NCI-H748 (cell line): ENCODE data around the gene ORC6.

ENCODE experiments used
- DNase-seq: peaks from one replicate; lab custom pipeline; 2025; ENCODE audit not compliant: unreplicated experiment; lab: John Stamatoyannopoulos, UW

The ORC6 gene

GRCh38 chr16:46730801-46731690, 41.6 kb downstream of the ORC6 start:
- no peak for DNase-seq

DNA sequence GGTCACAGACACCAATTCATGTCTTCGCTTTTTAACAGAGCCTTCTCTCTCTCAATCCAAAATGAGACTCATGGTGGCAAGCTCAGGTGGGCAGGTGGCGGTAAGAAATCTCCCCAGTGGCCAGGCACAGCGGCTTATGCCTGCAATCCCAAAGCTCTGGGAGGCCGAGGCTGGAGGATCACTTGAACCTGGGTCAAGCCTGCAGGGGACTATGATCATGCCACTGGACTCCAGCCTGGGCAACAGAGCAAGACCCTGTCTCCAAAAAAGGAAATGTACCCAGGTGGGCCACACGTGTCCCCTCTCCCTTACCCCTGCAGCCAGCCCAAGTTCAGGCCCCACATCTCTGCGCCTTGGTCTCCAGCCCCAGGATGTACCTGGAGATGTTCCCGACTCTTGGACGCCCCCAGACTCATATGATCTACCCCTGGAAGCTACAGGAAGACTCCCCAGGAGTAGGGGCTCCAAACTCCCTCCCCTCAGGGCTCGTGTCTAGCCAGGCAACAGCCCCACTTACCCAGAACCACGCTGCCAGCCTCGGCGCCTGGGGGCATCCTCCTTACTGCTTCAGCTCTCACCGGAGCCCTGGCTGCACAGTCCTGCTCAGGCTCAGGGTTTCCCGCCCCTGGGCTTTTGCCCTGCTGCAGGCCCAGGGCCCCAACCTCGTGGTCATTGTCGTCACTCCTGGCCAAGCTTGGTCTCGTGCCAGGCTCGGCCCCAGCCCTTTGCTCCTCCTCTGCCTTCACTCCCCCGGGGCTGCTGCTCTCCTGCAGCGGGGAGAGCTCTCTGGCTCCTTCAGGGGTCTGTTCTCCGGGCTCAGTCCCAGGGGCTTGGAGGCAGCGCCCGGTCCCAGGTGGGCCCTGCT, 42.5 kb downstream of the ORC6 start:
- no peak for DNase-seq

GRCh38 chr16:46732561-46732960, 43.1 kb downstream of the ORC6 start:
- DNase-seq: no peak

GRCh38 chr16:46733319-46733830, 43.9 kb downstream of the ORC6 start:
- no peak for DNase-seq

DNA sequence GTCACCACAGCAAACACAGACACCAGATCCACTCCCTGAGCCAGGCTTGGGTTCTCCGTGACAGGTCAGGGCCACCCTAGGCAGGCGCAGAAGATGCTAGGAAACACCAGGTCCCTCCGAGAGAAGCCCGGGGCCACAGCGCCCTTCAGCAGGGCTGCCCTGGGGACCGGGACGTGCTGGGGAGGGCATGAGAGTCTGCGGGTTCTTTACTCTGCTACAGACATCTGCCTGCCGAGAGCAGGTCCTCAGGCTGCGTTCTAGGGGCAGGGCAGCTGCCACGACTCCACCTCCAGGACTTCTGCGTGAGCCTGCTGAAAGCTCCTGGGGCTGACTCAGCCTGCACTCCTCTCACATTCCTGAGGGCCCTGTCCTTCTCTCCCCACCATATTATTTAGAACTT, 47.2 kb downstream of the ORC6 start:
- DNase-seq: no peak

GRCh38 chr16:46737621-46738214, 48.3 kb downstream of the ORC6 start:
- no peak for DNase-seq

GRCh38 chr16:46739934-46740333, 50.5 kb downstream of the ORC6 start:
- no peak for DNase-seq

GRCh38 chr16:46743232-46743719, 53.8 kb downstream of the ORC6 start:
- DNase-seq: no peak

DNA sequence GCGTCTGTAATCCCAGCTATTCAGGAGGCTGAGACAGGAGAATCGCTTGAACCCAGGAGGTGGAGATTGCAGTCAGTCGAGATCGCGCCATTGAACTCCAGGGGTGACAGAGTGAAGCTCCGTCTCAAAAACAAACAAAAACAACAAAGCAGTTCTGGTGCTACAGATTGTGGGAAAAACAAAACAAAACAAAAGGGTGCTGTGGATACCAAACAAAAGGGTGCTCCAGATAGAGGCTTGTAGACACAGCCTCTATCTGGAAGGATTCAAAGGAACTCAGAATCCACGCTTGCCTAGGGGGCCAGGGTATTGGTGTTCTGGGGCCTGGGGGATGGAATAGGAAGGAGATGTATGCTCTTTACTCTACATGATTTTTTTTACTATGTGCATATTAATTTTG, 56.2 kb downstream of the ORC6 start:
- DNase-seq: peak; percentile 44

DNA sequence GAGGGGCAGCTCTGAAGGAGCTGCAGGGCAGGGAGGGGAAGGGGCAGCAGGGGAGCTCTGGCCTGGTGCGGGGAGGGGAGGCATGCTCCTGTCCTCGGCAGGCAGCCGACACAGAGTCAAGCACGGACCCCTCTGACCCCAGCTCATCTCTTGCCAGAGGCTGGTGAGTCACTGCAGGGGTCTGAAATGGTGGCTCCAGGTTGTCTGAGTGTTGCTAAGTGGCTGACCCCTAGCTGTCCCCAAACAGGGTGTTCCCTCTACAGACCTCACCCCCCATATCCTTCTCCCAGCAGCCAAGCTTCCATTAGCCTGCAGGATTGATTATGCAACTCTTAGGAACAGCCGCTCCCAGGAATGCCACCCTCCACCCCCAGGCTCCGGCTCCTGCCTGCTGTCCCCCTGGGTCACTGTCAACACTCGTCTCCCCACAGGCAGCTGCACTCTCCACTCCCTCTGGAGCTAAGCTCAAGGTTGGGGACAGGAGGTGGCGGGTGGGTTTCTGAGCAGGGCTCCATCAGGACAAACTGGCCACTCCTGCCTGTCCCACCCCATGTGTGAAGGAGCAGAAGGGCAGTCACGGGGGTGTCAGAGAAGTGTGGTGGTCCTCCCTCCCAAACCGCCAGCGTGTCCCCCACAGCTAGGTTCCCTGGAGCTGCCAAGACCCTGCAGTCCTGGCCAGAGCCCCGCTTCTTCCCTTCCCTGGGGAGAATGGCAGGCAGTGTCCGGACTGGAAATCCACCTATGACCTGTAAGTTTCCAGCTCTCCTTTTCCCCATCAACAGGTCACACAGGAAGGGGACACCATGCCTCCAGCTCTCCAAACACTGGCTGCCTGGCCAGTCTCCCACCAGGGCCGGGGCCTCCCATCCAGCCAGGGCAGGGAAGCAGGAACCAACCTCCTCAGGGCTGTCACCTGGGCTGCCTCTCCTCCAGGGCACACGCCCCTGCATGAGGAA, 57.6 kb downstream of the ORC6 start:
- DNase-seq: peak; percentile 14
